Skin epidermis (tissue), 12 donors: ENCODE data around the gene SYNDIG1.

Experiments
- H3K27ac ChIP-seq, 21 experiments: fragments of 200-600 bp; sonication (generic) in 11 of 21; one replicate each; pipeline ENCODE4 v1.5.0; 2020; ENCODE audit warnings: mild to moderate bottlenecking in 3 of 21, inconsistent platforms in 2 of 21, moderate library complexity in 2 of 21
- H3K4me3 ChIP-seq, 7 experiments: fragments of 200-600 bp; sonication (generic) in 2 of 7; one replicate each; pipeline ENCODE4 v1.5.0; 2020; ENCODE audit warnings: inconsistent platforms in 2 of 7, mild to moderate bottlenecking in 2 of 7, moderate library complexity in 1 of 7

Gene SYNDIG1

DNA sequence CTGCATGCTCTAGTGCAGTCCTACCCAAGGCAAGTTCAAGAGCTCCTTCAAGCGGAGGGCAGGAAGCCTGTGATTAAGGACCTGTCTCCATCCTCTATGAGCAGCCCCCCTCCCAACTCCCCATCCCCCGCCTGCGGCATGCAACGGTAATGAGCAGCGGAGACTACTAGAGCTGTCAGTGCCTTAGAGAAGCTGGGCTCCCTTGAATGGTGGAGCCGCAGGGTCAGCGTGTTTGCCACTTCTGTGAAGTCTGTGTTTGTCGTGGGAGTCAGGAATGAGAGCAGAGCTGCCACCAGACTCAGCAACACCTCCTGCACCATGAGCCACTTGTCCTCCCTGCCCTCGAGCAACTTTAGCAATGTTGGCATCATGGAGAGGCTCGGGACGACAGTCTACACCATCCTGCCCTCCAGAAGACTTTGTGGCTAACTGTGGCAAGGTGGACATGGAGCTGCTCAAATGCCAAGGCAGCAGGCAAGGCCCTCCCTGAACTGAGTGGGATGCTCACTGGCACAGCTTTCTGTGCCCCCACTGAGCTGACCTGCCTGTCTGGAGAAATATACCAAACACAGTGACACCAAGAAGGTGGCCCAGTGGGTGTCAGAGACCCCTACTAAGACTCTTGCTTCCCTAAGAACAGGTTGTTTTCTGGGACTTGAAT is 23.8 kb upstream of the SYNDIG1 start:
- no peak overlapping the region for H3K4me3 ChIP-seq
- no peak overlapping the region for H3K27ac ChIP-seq

GRCh38 chr20:24446811-24447210 is 22.6 kb upstream of the SYNDIG1 start:
- Histone ChIP-seq H3K4me3 (no peak overlapping the region), H3K27ac (no peak overlapping the region)

GRCh38 chr20:24448170-24448569 is 21.3 kb upstream of the SYNDIG1 start:
- Histone ChIP-seq H3K27ac (no peak overlapping the region), H3K4me3 (no peak overlapping the region)

GRCh38 chr20:24449026-24449720 is 20.3 kb upstream of the SYNDIG1 start:
- Histone ChIP-seq H3K4me3 (no peak overlapping the region), H3K27ac (no peak overlapping the region)

DNA sequence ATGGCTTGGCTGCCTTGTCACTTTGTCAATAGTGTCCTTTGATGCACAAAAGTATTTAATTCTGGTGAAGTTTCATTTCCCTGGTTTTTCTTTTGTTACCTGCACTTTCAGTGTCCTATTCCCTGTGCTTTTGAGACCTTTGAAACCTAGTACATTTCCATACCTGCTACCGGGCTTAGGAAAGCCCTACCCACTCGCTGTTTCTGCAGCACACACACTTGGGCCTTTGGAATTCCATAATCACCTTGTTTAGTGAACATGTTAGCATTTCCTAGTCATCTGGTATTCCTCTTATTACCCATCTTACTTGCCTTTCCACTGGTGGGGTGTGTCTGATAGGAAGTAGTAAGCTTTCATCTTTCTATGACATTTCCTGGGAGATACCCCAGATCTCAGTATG is 19.3 kb upstream of the SYNDIG1 start:
- H3K27ac ChIP-seq: no peak overlapping the region

DNA sequence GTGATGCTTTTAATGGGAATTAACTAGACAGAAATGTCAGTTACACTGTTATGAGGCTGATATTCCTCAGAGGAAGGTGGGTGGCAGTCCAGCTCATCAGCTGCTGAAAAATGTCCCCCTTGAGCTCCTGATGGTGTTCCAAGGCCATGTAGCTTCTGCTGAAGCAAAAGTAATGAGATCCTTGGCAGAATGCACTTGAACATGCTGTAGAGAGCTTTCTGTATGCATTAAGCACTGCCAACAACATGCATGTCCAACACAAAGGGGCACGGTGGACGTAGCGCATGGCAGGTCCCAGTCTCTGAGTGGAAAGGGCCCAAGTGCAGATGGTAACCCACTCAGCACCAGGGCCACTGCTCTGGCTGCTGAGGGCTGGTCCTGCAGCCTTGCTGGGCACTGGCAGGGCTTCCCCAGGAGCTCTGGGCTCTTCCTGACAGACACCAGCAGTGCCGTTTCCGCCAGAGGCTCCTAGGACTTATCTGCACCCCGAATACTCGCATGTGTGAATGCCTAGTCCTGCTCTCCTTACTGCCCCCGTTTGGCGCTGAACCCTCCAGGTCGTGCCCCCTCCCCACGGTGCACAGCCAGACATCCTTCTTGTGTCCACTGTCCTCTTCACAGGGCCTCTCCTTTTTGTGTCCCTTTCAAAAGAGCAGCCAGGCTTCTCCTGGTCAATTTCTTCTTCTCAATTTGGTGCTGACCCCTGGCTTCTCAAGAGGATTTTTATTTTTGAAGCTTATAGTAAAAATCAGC is 18.6 kb upstream of the SYNDIG1 start:
- H3K4me3 ChIP-seq: no peak overlapping the region

More for the DNA sequence above, 19.3 kb upstream of the SYNDIG1 start:
- no peak overlapping the region for H3K4me3 ChIP-seq

GRCh38 chr20:24451428-24451827 is 18.0 kb upstream of the SYNDIG1 start:
- Histone ChIP-seq H3K27ac (no peak overlapping the region), H3K4me3 (no peak overlapping the region)

More for the DNA sequence above, 18.6 kb upstream of the SYNDIG1 start:
- H3K27ac ChIP-seq: no peak overlapping the region

DNA sequence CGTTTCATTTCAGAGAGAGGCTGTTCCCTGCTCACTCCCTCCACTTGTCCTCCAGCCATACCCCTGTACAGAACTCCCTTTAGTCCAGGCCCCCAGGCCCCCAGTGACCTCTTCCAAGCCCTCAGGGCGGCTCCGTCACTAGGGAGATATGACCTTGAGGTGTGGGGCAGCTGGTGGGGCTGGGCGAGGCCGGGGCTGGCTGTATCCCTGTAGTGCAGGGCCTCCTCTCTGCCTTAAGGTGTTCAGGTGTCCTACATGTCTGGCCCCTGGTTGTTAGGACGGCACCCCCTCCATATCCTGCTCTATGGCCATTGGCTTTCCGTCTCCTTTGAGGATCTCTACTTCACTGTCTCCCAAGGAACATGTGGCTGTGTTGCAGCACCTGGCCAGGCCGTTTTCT is 17.4 kb upstream of the SYNDIG1 start:
- Histone ChIP-seq H3K27ac (no peak overlapping the region), H3K4me3 (no peak overlapping the region)

- Histone ChIP-seq H3K27ac (no peak overlapping the region), H3K4me3 (no peak overlapping the region)
Measured at GRCh38 chr20:24452498-24453127, 16.8 kb upstream of the SYNDIG1 start.

DNA sequence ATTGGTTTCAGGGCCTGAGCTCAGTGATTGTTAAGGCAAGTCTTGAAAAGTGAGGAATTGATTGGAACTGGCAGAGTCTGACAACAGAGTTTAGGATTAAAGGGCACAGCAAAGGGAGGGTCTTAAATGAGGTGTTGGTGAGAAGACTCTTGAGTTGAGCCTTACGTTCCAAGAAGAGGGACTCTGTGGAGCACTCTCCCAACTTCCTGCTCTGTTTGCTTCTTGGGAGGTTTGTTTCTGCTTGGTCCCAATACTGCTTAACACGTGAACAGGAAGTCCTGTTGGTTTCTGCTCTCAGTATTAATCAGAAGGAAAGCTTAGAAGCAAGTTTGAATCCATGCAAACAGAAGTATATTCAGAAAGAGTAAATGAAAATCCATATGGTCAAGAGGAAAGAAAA is 15.6 kb upstream of the SYNDIG1 start:
- H3K4me3 ChIP-seq: no peak overlapping the region
- H3K27ac ChIP-seq: no peak overlapping the region

- Histone ChIP-seq H3K4me3 (no peak overlapping the region), H3K27ac (no peak overlapping the region)
Measured at GRCh38 chr20:24455081-24455480, 14.3 kb upstream of the SYNDIG1 start.

DNA sequence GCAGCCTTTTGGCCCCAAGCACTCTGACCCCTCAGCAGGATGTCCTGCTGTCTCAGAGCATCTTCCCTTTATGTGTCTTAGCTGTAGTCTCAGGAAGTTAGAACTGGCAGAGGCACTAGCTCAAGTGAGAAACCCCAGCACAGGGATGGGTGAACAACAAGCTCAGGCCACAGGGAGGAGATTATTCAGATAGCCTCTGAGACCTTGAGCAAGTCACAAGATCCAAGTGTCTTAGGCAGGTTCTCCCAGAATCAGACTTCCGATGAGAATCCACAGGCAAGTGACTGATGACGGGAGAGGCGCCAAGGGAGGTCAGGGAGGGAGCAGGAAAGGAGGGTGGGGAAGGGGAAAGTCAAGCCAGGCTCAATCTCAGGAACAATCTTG is 13.0 kb upstream of the SYNDIG1 start:
- Histone ChIP-seq H3K27ac (no peak overlapping the region), H3K4me3 (no peak overlapping the region)

DNA sequence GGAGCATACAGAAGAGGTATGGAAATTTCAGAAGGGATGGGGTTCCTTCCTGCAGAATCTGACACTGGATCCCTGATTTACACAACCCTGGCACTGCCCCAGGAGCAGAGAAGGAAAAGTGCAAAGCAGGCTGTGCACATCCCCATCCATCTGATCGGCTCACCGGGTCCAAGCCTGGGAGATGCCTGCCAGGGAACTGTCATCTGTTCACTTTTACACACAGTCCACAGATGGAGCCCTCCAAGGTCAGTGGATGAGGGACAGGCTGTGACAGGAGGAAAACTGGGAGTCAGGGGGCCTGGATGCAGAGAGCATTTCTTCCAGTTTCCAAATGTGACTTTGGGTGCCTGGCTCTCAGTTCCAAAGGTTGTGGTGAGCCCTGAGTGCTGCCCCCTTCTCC is 11.0 kb upstream of the SYNDIG1 start:
- Histone ChIP-seq H3K4me3 (no peak overlapping the region), H3K27ac (no peak overlapping the region)

DNA sequence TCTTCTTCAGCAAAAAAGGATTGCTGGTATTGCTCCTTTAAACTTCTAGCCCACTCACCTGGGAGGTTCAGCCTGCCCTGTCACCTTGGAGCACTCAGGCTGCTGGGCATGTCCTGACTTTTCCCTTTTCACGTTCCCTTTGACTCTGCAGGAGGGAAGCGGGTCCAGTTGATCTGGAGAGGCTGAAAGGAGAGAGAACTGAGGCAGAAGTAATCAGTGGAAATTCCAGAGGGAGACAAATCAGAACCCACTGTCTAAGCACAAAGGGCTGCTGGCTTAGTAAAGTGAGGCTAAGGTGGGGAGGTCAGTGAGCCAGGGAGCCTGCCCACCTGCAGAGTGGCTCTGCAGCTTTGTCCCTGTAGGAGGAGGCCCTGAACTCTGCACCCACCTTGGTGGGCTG is 9.7 kb upstream of the SYNDIG1 start:
- Histone ChIP-seq H3K4me3 (no peak overlapping the region), H3K27ac (no peak overlapping the region)

DNA sequence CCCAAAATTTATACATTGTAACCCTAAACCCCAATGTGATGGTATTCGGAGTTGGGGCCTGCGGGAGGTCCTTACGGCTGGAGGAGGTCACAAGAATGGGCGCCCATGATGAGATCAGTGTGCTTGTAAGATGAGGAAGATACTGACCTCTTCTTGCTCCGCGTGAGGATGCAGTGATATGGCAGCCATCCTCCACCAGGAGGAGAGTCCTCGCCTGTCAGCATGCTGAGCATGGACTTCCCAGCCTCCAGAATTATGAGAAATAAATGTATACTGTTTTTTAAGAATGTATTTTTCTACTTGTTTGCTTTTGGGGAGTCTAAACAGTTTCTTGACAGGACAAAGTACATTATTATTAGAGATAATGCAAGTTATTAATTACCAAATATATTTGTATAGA is 8.7 kb upstream of the SYNDIG1 start:
- Histone ChIP-seq H3K4me3 (no peak overlapping the region), H3K27ac (no peak overlapping the region)

- no peak overlapping the region for H3K27ac ChIP-seq
- H3K4me3 ChIP-seq: no peak overlapping the region
Measured at GRCh38 chr20:24461848-24462247, 7.6 kb upstream of the SYNDIG1 start.

DNA sequence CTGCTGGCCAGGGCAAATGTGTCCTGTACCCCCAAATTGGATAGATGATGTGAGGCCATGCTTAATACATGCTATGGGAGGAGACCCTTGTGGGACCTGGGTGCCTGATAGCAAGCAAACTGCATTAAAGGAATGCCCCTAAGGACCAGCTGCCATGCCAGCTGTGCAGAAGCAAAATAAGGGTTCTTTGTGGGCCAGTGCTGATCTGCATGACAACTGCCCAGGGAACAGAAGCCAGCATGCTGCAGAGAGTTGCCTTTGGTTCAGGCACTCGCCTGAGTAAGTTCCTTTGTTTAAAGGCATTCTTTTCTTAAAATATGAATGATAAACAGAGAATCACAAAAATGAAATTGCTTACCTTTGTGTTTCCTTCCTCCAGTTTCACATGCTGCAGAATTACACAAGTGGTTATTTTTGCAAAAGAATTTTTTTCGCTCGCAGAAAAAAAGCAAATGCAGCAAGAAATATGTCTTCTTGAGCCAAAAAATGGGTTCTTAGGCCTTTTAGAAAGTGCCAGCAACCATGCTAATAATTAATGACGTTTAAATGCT is 6.9 kb upstream of the SYNDIG1 start:
- Histone ChIP-seq H3K27ac (no peak overlapping the region), H3K4me3 (no peak overlapping the region)

DNA sequence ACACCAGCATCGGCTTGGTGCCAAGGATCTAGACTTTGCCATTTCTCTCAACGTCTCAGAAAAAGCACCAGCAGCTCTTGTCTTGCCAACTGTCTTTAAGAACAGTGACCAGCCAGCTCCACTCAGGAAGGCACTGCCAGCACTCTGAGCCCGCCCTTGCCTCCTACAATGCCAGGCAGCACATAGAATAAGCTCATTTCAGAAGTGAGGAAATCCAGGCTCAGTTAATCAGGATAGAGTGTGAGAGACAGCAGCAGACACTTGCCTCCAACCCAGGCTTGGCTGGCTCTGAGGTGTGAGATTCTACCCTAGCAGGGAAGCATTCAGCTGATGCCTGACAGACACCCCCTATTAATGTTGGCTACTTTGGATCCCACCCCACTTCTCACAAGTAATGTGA is 4.3 kb upstream of the SYNDIG1 start:
- Histone ChIP-seq H3K27ac (no peak overlapping the region), H3K4me3 (no peak overlapping the region)

GRCh38 chr20:24465730-24466129 is 3.7 kb upstream of the SYNDIG1 start:
- H3K27ac ChIP-seq: no peak overlapping the region
- no peak overlapping the region for H3K4me3 ChIP-seq

- Histone ChIP-seq H3K4me3 (peak overlapping the region in 3 of 7 experiments; percentile 30 to 40 (median 38)), H3K27ac (peak overlapping the region in 1 of 21 experiments; percentile 12)
Measured at GRCh38 chr20:24468401-24469115, 871 bp upstream of the SYNDIG1 start.
